Erythroblast (primary cell): ENCODE data around the gene GPR15LG.
"Not testable (repeated sequence)": the region's sequence is repeated elsewhere in the genome, so short reads cannot be mapped to it uniquely, and the experiment has no call there.

Experiments used
- DNase-seq, 2 experiments: peaks; one replicate each; lab custom pipeline; 2025; lab: John Stamatoyannopoulos, UW
- GATA1 ChIP-seq: IDR thresholded peaks from 2 replicates; pipeline ENCODE4 v1.6.1; 2011; ENCODE audit warnings: low read depth, mild to moderate bottlenecking, control low read depth, low read length, moderate library complexity
- POLR2A ChIP-seq: IDR thresholded peaks from 2 replicates; pipeline ENCODE4 v1.6.1; 2011; ENCODE audit warnings: mild to moderate bottlenecking, low read length

Gene GPR15LG

DNA sequence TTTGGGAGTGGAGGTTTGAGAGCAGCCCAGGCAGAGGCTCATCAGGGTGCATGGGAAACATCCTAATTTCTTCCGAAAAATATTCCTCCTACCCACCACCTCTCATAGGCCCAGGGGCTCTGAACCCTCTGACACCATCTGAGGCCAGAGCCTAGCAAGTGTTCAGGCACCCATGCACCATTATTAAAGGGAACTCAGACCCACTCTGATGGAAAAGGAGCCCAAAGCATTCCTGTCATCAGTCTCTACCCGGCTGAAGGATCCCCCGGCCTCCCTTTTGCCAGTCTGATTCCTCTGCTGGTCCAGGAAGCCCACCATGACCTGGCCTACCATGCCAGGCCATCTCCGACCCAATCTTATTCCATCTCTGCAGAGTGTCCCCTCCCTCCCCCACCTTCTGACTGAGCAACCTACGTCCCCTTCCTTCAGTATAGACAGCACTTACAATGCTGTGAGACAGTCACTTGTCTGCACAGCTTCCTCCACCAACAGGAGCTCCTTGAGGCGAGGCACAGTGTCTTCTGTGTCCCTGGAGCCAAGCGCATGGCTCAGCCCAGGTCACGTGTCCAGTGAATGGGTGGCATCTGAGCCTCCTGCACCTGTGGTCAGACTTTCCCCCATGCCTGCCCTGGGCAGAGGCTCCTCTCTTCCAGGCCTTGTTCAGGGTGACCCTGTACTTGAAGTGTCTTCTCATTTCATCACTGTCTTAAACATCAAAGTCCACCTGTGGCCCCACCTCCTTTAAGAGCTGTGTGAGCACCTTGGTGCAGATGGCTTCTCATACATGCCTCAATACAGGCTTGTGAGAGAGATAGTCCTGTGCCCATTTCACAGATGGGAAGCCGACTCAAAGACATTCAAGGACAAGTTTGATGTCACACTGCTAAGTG is 889 bp upstream of the GPR15LG start:
- no peak for DNase-seq
- no peak for TF ChIP-seq POLR2A
- no peak for TF ChIP-seq GATA1

GRCh38 chr10:84175436-84175835 is 1.8 kb downstream of the GPR15LG start:
- DNase-seq = no peak
- TF ChIP-seq POLR2A = no peak
- no peak for TF ChIP-seq GATA1

DNA sequence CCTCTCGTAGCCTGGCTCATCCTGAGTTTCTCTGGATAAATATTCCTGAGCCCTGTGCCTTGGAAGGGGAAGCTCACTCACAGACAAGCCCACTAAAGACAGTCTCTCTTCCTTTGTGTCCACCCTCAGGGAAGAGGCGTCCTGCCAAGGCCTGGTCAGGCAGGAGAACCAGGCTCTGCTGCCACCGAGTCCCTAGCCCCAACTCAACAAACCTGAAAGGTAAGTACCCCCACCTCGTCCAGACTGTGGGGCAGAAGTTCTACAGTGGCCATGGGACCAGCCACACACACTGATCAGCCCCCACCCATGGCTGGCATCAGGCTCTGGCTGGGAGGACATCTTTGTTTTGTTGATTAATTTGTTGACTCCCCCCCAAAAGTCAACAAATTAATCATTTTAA is 2.8 kb downstream of the GPR15LG start:
- no peak for DNase-seq
- TF ChIP-seq GATA1 (no peak), POLR2A (no peak)

- DNase-seq = no peak
- no peak for TF ChIP-seq GATA1
- TF ChIP-seq POLR2A = no peak
Observed at GRCh38 chr10:84176836-84177474, 3.4 kb downstream of the GPR15LG start.

- no peak for DNase-seq
- TF ChIP-seq POLR2A (no peak), GATA1 (no peak)
Observed at GRCh38 chr10:84177541-84178141, 4.0 kb downstream of the GPR15LG start.

- peak; percentile 18 to 24 for DNase-seq
- TF ChIP-seq POLR2A (no peak), GATA1 (no peak)
Observed at GRCh38 chr10:84178160-84178609, 4.6 kb downstream of the GPR15LG start.

- DNase-seq = no peak
Observed at GRCh38 chr10:84179059-84179710, 5.6 kb downstream of the GPR15LG start.

DNA sequence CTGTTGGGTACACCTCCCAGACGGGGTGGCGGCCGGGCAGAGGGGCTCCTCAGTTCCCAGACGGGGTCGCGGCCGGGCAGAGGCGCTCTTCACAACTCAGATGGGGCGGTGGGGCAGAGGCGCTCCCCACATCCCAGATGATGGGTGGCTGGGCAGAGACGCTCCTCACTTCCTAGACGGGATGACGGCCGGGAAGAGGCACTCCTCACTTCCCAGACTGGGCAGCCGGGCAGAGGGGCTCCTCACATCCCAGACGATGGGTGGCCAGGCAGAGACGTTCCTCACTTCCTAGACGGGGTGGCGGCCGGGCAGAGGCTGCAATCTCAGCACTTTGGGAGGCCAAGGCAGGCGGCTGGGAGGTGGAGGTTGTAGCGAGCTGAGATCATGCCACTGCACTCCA is 6.8 kb downstream of the GPR15LG start:
- DNase-seq = not testable (repeated sequence)

More at GRCh38 chr10:84179059-84179710, 5.6 kb downstream of the GPR15LG start:
- TF ChIP-seq POLR2A (no peak), GATA1 (no peak)

- no peak for TF ChIP-seq POLR2A
- TF ChIP-seq GATA1 = no peak
Observed at GRCh38 chr10:84181631-84182030, 8.0 kb downstream of the GPR15LG start.

GRCh38 chr10:84184517-84184916 is 10.9 kb downstream of the GPR15LG start:
- TF ChIP-seq GATA1 = no peak
- TF ChIP-seq POLR2A = no peak
- no peak for DNase-seq

More at GRCh38 chr10:84181631-84182030, 8.0 kb downstream of the GPR15LG start:
- no peak for DNase-seq

DNA sequence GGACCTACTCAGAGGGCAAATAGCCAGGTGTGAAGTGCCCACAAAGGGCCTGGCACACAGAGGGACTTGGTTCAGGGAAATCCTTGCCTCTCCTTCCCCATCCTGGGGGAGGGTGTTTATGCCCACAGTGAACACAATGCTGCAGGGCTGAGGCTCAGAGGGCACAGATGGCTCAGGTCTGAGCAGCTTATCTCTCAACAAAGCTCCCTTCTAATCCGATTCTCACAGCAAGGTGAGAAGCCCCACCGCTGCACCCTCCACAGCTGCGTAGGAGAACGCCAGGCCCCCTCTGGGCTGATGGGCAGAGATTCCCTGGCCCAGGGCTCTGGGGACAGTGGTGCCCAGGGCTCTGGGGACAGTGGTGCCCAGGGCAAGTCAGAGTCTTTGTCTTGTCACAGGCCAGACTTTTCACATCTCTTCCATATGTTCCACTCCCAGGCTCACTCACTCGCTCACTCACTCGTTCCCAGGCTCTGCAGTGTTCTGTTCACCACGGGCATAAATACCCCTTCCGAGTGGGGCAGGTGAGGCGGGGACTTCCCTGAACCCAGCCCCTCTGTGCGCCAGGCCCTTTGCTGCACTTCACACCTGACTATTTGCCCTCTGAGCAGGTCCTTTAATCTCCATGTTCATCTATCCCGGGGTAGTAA is 12.1 kb downstream of the GPR15LG start:
- DNase-seq = no peak

DNA sequence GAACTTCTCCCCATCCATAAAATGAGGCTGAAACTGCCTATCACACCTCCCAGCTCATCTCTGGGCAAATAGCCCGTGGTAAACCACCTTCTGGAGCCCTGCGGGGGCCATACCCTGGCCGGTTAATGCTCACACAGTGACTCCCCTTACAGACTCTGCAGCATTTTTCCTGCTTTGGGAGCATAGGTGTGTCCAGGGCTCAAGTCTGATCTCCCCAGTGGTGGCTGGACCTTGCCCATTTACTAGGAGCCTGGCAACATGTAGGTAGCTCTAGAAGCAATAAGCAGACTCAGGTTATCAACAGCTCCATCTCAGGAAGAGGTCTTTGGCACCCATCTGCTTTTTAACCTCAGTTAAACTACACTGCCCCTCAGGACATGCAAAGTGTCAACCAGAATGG is 15.2 kb downstream of the GPR15LG start:
- no peak for DNase-seq
- TF ChIP-seq POLR2A (no peak), GATA1 (no peak)

More for the DNA sequence above, 12.1 kb downstream of the GPR15LG start:
- TF ChIP-seq GATA1 = no peak
- TF ChIP-seq POLR2A = no peak

- TF ChIP-seq GATA1 = no peak
- TF ChIP-seq POLR2A = no peak
- DNase-seq = no peak
Observed at GRCh38 chr10:84190621-84191020, 17.0 kb downstream of the GPR15LG start.
